ENCODE data around the gene TEFM. TPM values are rescaled to one million over a fixed set of nuclear protein-coding genes. Genes with fewer than 3 reads are reported as not detected.
"Not testable (repeated sequence)": the region's sequence is repeated elsewhere in the genome, so short reads cannot be mapped to it uniquely, and the experiment has no call there.

The TEFM gene
- total RNA-seq, 4 donors from 2014 or later, result 7.4 to 47.4 (median 28.6) TPM

GRCh38 chr17:30920282-30920681 is 14.2 kb upstream of the TEFM start:
- TF ChIP-seq POLR2A (IDR thresholded peaks at IDR 0.05) (no peak), CTCF (IDR thresholded peaks at IDR 0.05) (no peak)
- H3K4me1 ChIP-seq, result peaks cover 0 to 12% of the 10 kb centered on the region in 2 donors
- DNase-seq, result no peak
- no peak overlapping the region for H3K4me3 ChIP-seq
- H3K36me3 ChIP-seq, result no peaks in the 10 kb centered on the region
- H3K27ac ChIP-seq, result no peak overlapping the region
- peaks cover 0 to 13% of the 10 kb centered on the region in 2 donors for H3K27me3 ChIP-seq
- intact Hi-C loops (cut with DNase I; ENCODE audit: low total_unique reads), result no loop called here
- no peaks in the 10 kb centered on the region for H3K9me3 ChIP-seq

- TF ChIP-seq POLR2A (IDR thresholded peaks at IDR 0.05) (no peak), CTCF (IDR thresholded peaks at IDR 0.05) (no peak)
- Histone ChIP-seq H3K4me3 (no peak overlapping the region), H3K9me3 (no peaks in the 10 kb centered on the region), H3K27me3 (no peaks in the 10 kb centered on the region), H3K4me1 (peaks cover 0 to 5% of the 10 kb centered on the region in 2 donors), H3K27ac (no peak overlapping the region), H3K36me3 (no peaks in the 10 kb centered on the region)
- DNase-seq, result no peak
- intact Hi-C loops (cut with DNase I; ENCODE audit: low total_unique reads), result no loop called here
Measured at GRCh38 chr17:30917050-30917449, 11.0 kb upstream of the TEFM start.

GRCh38 chr17:30915833-30916611 is 10.0 kb upstream of the TEFM start:
- no peak overlapping the region for H3K4me3 ChIP-seq
- no peaks in the 10 kb centered on the region for H3K27me3 ChIP-seq
- no peak overlapping the region for H3K27ac ChIP-seq
- H3K9me3 ChIP-seq, result no peaks in the 10 kb centered on the region
- H3K4me1 ChIP-seq, result no peaks in the 10 kb centered on the region
- DNase-seq, result no peak
- TF ChIP-seq POLR2A (IDR thresholded peaks at IDR 0.05), result no peak
- intact Hi-C loops (cut with DNase I; ENCODE audit: low total_unique reads), result no loop called here
- no peaks in the 10 kb centered on the region for H3K36me3 ChIP-seq

- no peaks in the 10 kb centered on the region for H3K27me3 ChIP-seq
- H3K36me3 ChIP-seq, result no peaks in the 10 kb centered on the region
- no peak overlapping the region for H3K4me3 ChIP-seq
- TF ChIP-seq POLR2A (IDR thresholded peaks at IDR 0.05) (no peak), CTCF (IDR thresholded peaks at IDR 0.05) (no peak)
- H3K9me3 ChIP-seq, result no peaks in the 10 kb centered on the region
- no peak for DNase-seq
- no peaks in the 10 kb centered on the region for H3K4me1 ChIP-seq
- no peak overlapping the region for H3K27ac ChIP-seq
- intact Hi-C loops (cut with DNase I; ENCODE audit: low total_unique reads), result no loop called here
Measured at GRCh38 chr17:30913955-30914354, 7.9 kb upstream of the TEFM start.

GRCh38 chr17:30910151-30910550 is 4.1 kb upstream of the TEFM start:
- intact Hi-C loops (cut with DNase I; ENCODE audit: low total_unique reads); H3K9me3 ChIP-seq; DNase-seq: not testable (repeated sequence)

GRCh38 chr17:30908717-30909420 is 2.8 kb upstream of the TEFM start:
- Histone ChIP-seq H3K27ac (no peak overlapping the region), H3K27me3 (no peaks in the 10 kb centered on the region), H3K9me3 (no peaks in the 10 kb centered on the region), H3K4me3 (no peak overlapping the region), H3K36me3 (no peaks in the 10 kb centered on the region), H3K4me1 (peaks cover 0 to 12% of the 10 kb centered on the region in 2 donors)
- intact Hi-C loops (cut with DNase I; ENCODE audit: low total_unique reads), result no loop called here
- no peak for DNase-seq
- TF ChIP-seq POLR2A (IDR thresholded peaks at IDR 0.05) (no peak), CTCF (IDR thresholded peaks at IDR 0.05) (no peak)

More at GRCh38 chr17:30910151-30910550, 4.1 kb upstream of the TEFM start:
- H3K36me3 ChIP-seq, H3K27ac ChIP-seq, H3K27me3 ChIP-seq, H3K4me3 ChIP-seq: not testable (repeated sequence)
- H3K4me1 ChIP-seq, result peaks cover 0 to 12% of the 10 kb centered on the region in 2 donors
